SK-N-SH (cell line): Measurements from ENCODE around the gene QSOX2. TPM values are rescaled to one million over a fixed set of nuclear protein-coding genes. Genes with fewer than 3 reads are reported as not detected.

Experiments used
- CTCF ChIA-PET: fragments of 300-600, 350-600 bp; formaldehyde crosslinking; extraction: SDS; loops from one replicate; lab custom pipeline; 2021; lab: Yijun Ruan, JAX
- POLR2A ChIA-PET: fragments of 350-600 bp; sonication (Branson Sonifier 250); formaldehyde crosslinking; extraction: SDS; loops from one replicate; lab custom pipeline; 2020; ENCODE audit warnings: antibody characterized with exemption, inconsistent platforms; lab: Yijun Ruan, JAX
- DNase-seq: peaks from one replicate; pipeline ENCODE4 v3.0.0; 2012
- H2AFZ ChIP-seq: fragments of 200-600 bp; sonication (generic); 2 replicates; pipeline ENCODE4 v1.8.1; 2016; ENCODE audit warnings: antibody characterized with exemption, mild to moderate bottlenecking, low read depth
- H3F3A ChIP-seq: fragments of 200-600 bp; sonication (generic); replicated peaks from 2 replicates; pipeline ENCODE3; 2016; ENCODE audit warnings: antibody characterized with exemption, mild to moderate bottlenecking; ENCODE audit not compliant: insufficient read depth
- H3K27ac ChIP-seq, 2 experiments: fragments of 200-500 bp in 1 of 2; fragments of 200-600 bp in 1 of 2; sonication (Bioruptor generic) in 1 of 2; sonication (generic), shearing (Covaris generic) in 1 of 2; 2 replicates each; pipeline versions ENCODE4 v1.5.1 to v1.6.1; 2014 to 2016; ENCODE audit warnings: low read depth in 2 of 2, inconsistent platforms in 1 of 2, low read length in 1 of 2, mild to moderate bottlenecking in 1 of 2, mixed read lengths in 1 of 2
- H3K27me3 ChIP-seq: fragments of 200-600 bp; sonication (generic), shearing (Covaris generic); 2 replicates; pipeline ENCODE4 v1.6.1; 2016; ENCODE audit warnings: mixed run types; ENCODE audit not compliant: insufficient read depth
- H3K36me3 ChIP-seq, 2 experiments: fragments of 200-500 bp in 1 of 2; fragments of 200-600 bp in 1 of 2; sonication (Bioruptor generic) in 1 of 2; sonication (generic) in 1 of 2; replicated peaks in 1 of 2; 2 replicates each; pipeline versions ENCODE3 to v1.5.1; 2014 to 2016; ENCODE audit warnings: low read length in 1 of 2, mild to moderate bottlenecking in 1 of 2; ENCODE audit not compliant: insufficient read depth in 2 of 2, control insufficient read depth in 1 of 2
- H3K4me1 ChIP-seq, 2 experiments: fragments of 200-500 bp in 1 of 2; fragments of 200-600 bp in 1 of 2; sonication (Bioruptor generic) in 1 of 2; sonication (generic), shearing (Covaris generic) in 1 of 2; 2 replicates each; pipeline versions ENCODE4 v1.5.1 to v1.6.1; 2014 to 2016; ENCODE audit warnings: low read depth in 1 of 2, low read length in 1 of 2, mixed run types in 1 of 2; ENCODE audit not compliant: insufficient read depth in 2 of 2, control insufficient read depth in 1 of 2
- H3K4me2 ChIP-seq: fragments of 200-600 bp; sonication (generic), shearing (Covaris generic); 2 replicates; pipeline ENCODE4 v1.6.1; 2017; ENCODE audit warnings: mixed run types
- H3K4me3 ChIP-seq, 2 experiments: fragments of 200-500 bp in 1 of 2; fragments of 200-600 bp in 1 of 2; sonication (Bioruptor generic) in 1 of 2; sonication (generic), shearing (Covaris generic) in 1 of 2; 2 replicates each; pipeline versions ENCODE4 v1.5.1 to v1.8.1; 2014 to 2016; ENCODE audit warnings: low read depth in 2 of 2, inconsistent platforms in 1 of 2, low read length in 1 of 2, mild to moderate bottlenecking in 1 of 2, mixed read lengths in 1 of 2, moderate library complexity in 1 of 2
- H3K79me2 ChIP-seq: fragments of 200-600 bp; sonication (generic); 2 replicates; pipeline ENCODE4 v1.8.1; 2017; ENCODE audit warnings: mild to moderate bottlenecking; ENCODE audit not compliant: insufficient read depth
- H3K9ac ChIP-seq: fragments of 200-600 bp; sonication (generic); 2 replicates; pipeline ENCODE4 v1.6.1; 2017; ENCODE audit warnings: mixed run types
- H3K9me2 ChIP-seq: fragments of 200-600 bp; sonication (generic); 2 replicates; pipeline ENCODE4 v1.6.1; 2017; ENCODE audit warnings: mixed run types
- H3K9me3 ChIP-seq: fragments of 200-600 bp; sonication (generic); 2 replicates; pipeline ENCODE4 v1.6.1; 2017; ENCODE audit warnings: mixed run types, mild to moderate bottlenecking, moderate library complexity
- H4K20me1 ChIP-seq: fragments of 200-600 bp; sonication (generic); 2 replicates; pipeline ENCODE4 v1.6.1; 2017; ENCODE audit warnings: mild to moderate bottlenecking, mixed run types; ENCODE audit not compliant: insufficient read depth
- EP300 ChIP-seq, 2 experiments: IDR thresholded peaks; 2 replicates each; pipeline versions ENCODE4 v1.4.0 to v1.6.1; 2012; ENCODE audit warnings: borderline replicate concordance in 1 of 2, low read depth in 1 of 2, low read length in 1 of 2
- GABPA ChIP-seq: IDR thresholded peaks from 2 replicates; pipeline ENCODE4 v1.4.0; 2012; ENCODE audit warnings: low read depth, mild to moderate bottlenecking
- JUND ChIP-seq: IDR thresholded peaks from 2 replicates; pipeline ENCODE4 v1.4.0; 2012
- MEF2A ChIP-seq: IDR thresholded peaks from 2 replicates; pipeline ENCODE4 v1.4.0; 2012; ENCODE audit warnings: low read depth, borderline replicate concordance
- MXI1 ChIP-seq: IDR thresholded peaks from 2 replicates; pipeline ENCODE4 v1.6.1; 2012; ENCODE audit warnings: mild to moderate bottlenecking, low read depth, low read length, improper control_type of control experiment
- NRF1 ChIP-seq: IDR thresholded peaks from 2 replicates; pipeline ENCODE4 v1.6.1; 2012; ENCODE audit warnings: low read depth, mild to moderate bottlenecking, low read length
- PBX3 ChIP-seq: IDR thresholded peaks from 2 replicates; pipeline ENCODE4; 2012
- POLR2AphosphoS5 ChIP-seq: IDR thresholded peaks from 2 replicates; pipeline ENCODE4 v1.6.1; 2012; ENCODE audit warnings: low read depth, low read length
- RCOR1 ChIP-seq: fragments of 150-350 bp; IDR thresholded peaks from 2 replicates; pipeline ENCODE4 v1.6.1; 2017; ENCODE audit warnings: antibody characterized with exemption, low read length
- RXRA ChIP-seq: IDR thresholded peaks from 2 replicates; pipeline ENCODE4 v1.4.0; 2012; ENCODE audit warnings: low read depth, mild to moderate bottlenecking, borderline replicate concordance
- SIN3A ChIP-seq: IDR thresholded peaks from 2 replicates; pipeline ENCODE4 v1.6.1; 2012; ENCODE audit warnings: low read depth, mild to moderate bottlenecking, low read length, moderate library complexity, borderline replicate concordance
- SMC3 ChIP-seq: IDR thresholded peaks from 2 replicates; pipeline ENCODE4 v1.6.1; 2012; ENCODE audit warnings: low read depth, low read length, improper control_type of control experiment
- TAF1 ChIP-seq: IDR thresholded peaks from 2 replicates; pipeline ENCODE4 v1.6.1; 2012; ENCODE audit warnings: low read depth, mild to moderate bottlenecking, low read length, moderate library complexity, borderline replicate concordance
- YY1 ChIP-seq: IDR thresholded peaks from 2 replicates; pipeline ENCODE4 v1.4.0; 2012; ENCODE audit warnings: low read depth, mild to moderate bottlenecking
- WGBS: methylation state at CpG from one replicate; pipeline ENCODE4 v1.1.6; 2017; ENCODE audit warnings: low lambda C conversion rate; 5-methylcytosine and 5-hydroxymethylcytosine counted together
- polyA plus RNA-seq, 3 experiments: library from polyadenylated mRNA; depleted of rRNA; stranded (reverse); fragments of >200 nt; gene quantifications; 2 replicates each; pipeline ENCODE4 v1.2.3, GENCODE V29; 2012
- TF ChIP-seq, protein P1 (sequence below): IDR thresholded peaks from 2 replicates; pipeline ENCODE4 v1.4.0; 2012; ENCODE audit warnings: low read depth
- TF ChIP-seq, protein P2 (sequence below): IDR thresholded peaks from 2 replicates; pipeline ENCODE4 v1.4.0; 2012; ENCODE audit warnings: low read depth, borderline replicate concordance

The QSOX2 gene
- polyA plus RNA-seq, 1 of the 3 experiments (the other 2 are of a cell fraction): 26.6 TPM

- TF ChIP-seq, protein P1, sequence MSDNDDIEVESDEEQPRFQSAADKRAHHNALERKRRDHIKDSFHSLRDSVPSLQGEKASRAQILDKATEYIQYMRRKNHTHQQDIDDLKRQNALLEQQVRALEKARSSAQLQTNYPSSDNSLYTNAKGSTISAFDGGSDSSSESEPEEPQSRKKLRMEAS: no peak
- TF ChIP-seq SIN3A: no peak
These were observed 11.7 kb downstream of the QSOX2 start (continued) for GRCh38 chr9:136233868-136234267.

DNA sequence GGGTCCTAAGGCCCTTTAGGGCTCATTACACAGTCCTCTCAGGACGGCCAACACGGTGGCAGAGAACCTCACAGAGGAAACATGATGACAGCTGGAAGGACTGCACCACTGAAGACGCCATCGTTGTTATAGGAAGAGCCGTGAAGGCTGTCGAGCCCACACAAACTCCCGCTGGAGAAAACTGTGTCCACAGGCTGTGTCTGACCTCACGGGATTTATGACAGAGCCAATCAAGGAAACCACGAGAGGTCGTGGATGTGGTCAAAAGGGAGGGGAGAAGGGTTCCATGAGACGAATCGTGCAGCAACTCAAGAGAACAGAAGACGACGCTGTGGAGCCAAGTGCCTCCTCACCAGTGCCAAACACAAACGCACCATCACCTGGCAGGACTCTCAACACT lies 12.2 kb downstream of the QSOX2 start:
- H3K9me3 ChIP-seq: no peaks in the 10 kb centered on the region
- H3K27ac ChIP-seq: no peak overlapping the region
- H3K4me3 ChIP-seq: no peak overlapping the region
- peaks cover 3% of the 10 kb centered on the region; the same call in 1 of the 2 replicates for H3K79me2 ChIP-seq
- H2AFZ ChIP-seq: no peak overlapping the region
- H3F3A ChIP-seq: peaks cover 4% of the 10 kb centered on the region
- peaks cover 0 to 6% of the 10 kb centered on the region in 2 experiments; a peak in 1 of 4 replicates for H3K4me1 ChIP-seq
- DNase-seq: no peak
- H3K36me3 ChIP-seq: peaks cover 0 to 28% of the 10 kb centered on the region in 2 experiments
- ChIA-PET POLR2A (no interaction called here), CTCF (interaction anchor here (1.3 to 3.5 kb wide), 2 partner anchors 50 to 63 kb away, joined by 3 to 15 read pairs; no protein-coding TSS in a partner anchor)
- TF ChIP-seq NRF1 (no peak), RCOR1 (no peak), PBX3 (no peak), RXRA (no peak), MEF2A (no peak), POLR2AphosphoS5 (no peak), SIN3A (no peak), JUND (no peak), MXI1 (no peak), GABPA (no peak), TAF1 (no peak), EP300 (IDR thresholded peaks at IDR 0.05; ENCODE audit: borderline replicate concordance in 1 of 2, low read depth in 1 of 2, low read length in 1 of 2) (no peak), YY1 (no peak), SMC3 (no peak)
- TF ChIP-seq, protein P2, sequence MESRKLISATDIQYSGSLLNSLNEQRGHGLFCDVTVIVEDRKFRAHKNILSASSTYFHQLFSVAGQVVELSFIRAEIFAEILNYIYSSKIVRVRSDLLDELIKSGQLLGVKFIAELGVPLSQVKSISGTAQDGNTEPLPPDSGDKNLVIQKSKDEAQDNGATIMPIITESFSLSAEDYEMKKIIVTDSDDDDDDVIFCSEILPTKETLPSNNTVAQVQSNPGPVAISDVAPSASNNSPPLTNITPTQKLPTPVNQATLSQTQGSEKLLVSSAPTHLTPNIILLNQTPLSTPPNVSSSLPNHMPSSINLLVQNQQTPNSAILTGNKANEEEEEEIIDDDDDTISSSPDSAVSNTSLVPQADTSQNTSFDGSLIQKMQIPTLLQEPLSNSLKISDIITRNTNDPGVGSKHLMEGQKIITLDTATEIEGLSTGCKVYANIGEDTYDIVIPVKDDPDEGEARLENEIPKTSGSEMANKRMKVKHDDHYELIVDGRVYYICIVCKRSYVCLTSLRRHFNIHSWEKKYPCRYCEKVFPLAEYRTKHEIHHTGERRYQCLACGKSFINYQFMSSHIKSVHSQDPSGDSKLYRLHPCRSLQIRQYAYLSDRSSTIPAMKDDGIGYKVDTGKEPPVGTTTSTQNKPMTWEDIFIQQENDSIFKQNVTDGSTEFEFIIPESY: no peak
- H3K9ac ChIP-seq: no peak overlapping the region
- H3K27me3 ChIP-seq: no peaks in the 10 kb centered on the region
- WGBS: 95% methylated on average over 15 of the region's 15 CpGs
- H4K20me1 ChIP-seq: peaks cover 33% of the 10 kb centered on the region
- no peaks in the 10 kb centered on the region for H3K9me2 ChIP-seq
- no peak overlapping the region for H3K4me2 ChIP-seq
